ENCODE data around the gene NPR3. TPM values are rescaled to one million over a fixed set of nuclear protein-coding genes. Genes with fewer than 3 reads are reported as not detected.

NPR3 gene
- total RNA-seq, 1 donor from 2014 or later = 87.2 TPM

GRCh38 chr5:32827981-32828380 lies 116.9 kb downstream of the NPR3 start:
- no peak for ATAC-seq
- intact Hi-C loops (cut with DNase I) = no loop called here
- DNase-seq = no peak
- H3K36me3 ChIP-seq = no peaks in the 10 kb centered on the region
- H3K9me3 ChIP-seq = no peaks in the 10 kb centered on the region
- H3K27me3 ChIP-seq = no peaks in the 10 kb centered on the region
- TF ChIP-seq CTCF (IDR thresholded peaks at IDR 0.05) = no peak
- no peak overlapping the region for H3K27ac ChIP-seq
- H3K4me1 ChIP-seq = peaks cover 11% of the 10 kb centered on the region
- H3K4me3 ChIP-seq = no peak overlapping the region

DNA sequence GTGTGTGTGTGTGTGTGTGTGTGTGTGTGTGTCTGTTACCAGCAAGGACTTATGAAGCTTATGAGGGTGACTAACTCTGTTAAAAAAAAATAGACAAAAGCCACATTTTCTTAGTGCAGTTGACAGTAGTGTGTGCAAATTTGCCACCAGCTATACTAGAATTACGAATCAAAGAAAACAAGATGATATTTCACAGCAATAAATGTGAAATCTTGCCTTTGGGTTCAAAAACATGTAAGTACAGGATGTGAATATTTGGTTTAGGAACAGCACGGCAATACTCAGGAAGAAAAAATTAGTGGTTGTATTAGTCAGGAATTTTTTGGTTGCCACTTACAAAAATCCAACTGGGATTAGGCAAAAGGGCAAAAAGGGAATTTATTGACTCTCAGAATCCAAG lies 117.4 kb downstream of the NPR3 start:
- peaks cover 11% of the 10 kb centered on the region for H3K4me1 ChIP-seq
- DNase-seq (no peak), ATAC-seq (no peak)
- H3K27ac ChIP-seq = no peak overlapping the region
- no peak overlapping the region for H3K4me3 ChIP-seq
- TF ChIP-seq CTCF (IDR thresholded peaks at IDR 0.05) = no peak
- H3K27me3 ChIP-seq = no peaks in the 10 kb centered on the region
- no peaks in the 10 kb centered on the region for H3K9me3 ChIP-seq
- intact Hi-C loops (cut with DNase I) = no loop called here
- H3K36me3 ChIP-seq = no peaks in the 10 kb centered on the region

GRCh38 chr5:32831624-32832023 lies 120.5 kb downstream of the NPR3 start:
- Histone ChIP-seq H3K4me3 (no peak overlapping the region), H3K9me3 (no peaks in the 10 kb centered on the region), H3K4me1 (peaks cover 11% of the 10 kb centered on the region), H3K27ac (peak overlapping the region; percentile 11), H3K36me3 (no peaks in the 10 kb centered on the region), H3K27me3 (no peaks in the 10 kb centered on the region)
- intact Hi-C loops (cut with DNase I) = no loop called here
- ATAC-seq = no peak
- no peak for TF ChIP-seq CTCF (IDR thresholded peaks at IDR 0.05)
- no peak for DNase-seq

- peaks cover 11% of the 10 kb centered on the region for H3K4me1 ChIP-seq
- intact Hi-C loops (cut with DNase I) = no loop called here
- no peaks in the 10 kb centered on the region for H3K27me3 ChIP-seq
- no peaks in the 10 kb centered on the region for H3K9me3 ChIP-seq
- H3K4me3 ChIP-seq = no peak overlapping the region
- ATAC-seq (no peak), DNase-seq (no peak)
- no peak overlapping the region for H3K27ac ChIP-seq
- TF ChIP-seq CTCF (IDR thresholded peaks at IDR 0.05) = no peak
- H3K36me3 ChIP-seq = no peaks in the 10 kb centered on the region
Measured at GRCh38 chr5:32833127-32833526, 122.0 kb downstream of the NPR3 start.

- H3K27me3 ChIP-seq = no peaks in the 10 kb centered on the region
- TF ChIP-seq CTCF (IDR thresholded peaks at IDR 0.05) = no peak
- DNase-seq = no peak
- H3K9me3 ChIP-seq = no peaks in the 10 kb centered on the region
- intact Hi-C loops (cut with DNase I) = no loop called here
- H3K27ac ChIP-seq = no peak overlapping the region
- H3K4me1 ChIP-seq = peaks cover 11% of the 10 kb centered on the region
- H3K4me3 ChIP-seq = no peak overlapping the region
- ATAC-seq = no peak
- no peaks in the 10 kb centered on the region for H3K36me3 ChIP-seq
Measured at GRCh38 chr5:32833663-32834062, 122.5 kb downstream of the NPR3 start.

DNA sequence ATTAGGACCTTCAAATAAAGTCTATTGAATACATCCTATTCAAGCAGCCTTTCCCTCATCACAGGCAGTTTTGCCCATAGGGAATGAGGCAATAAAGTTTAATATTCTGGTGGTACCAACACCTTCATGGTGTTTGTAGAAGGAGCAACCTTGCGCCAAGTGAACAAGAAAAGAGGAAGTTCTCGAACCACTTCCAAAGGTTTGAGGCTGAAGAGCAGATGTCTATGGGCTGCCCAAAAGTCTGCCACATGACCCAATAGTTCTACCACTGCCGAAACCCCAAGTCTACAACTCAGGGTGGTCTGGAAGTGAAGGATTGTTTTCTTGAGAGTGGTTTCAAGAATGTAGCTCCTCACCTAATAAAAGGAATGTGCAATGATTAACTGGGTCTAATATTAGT lies 123.1 kb downstream of the NPR3 start:
- ATAC-seq = no peak
- no peak for TF ChIP-seq CTCF (IDR thresholded peaks at IDR 0.05)
- Histone ChIP-seq H3K36me3 (no peaks in the 10 kb centered on the region), H3K27me3 (no peaks in the 10 kb centered on the region), H3K9me3 (no peaks in the 10 kb centered on the region), H3K4me1 (peaks cover 11% of the 10 kb centered on the region), H3K4me3 (no peak overlapping the region), H3K27ac (no peak overlapping the region)
- intact Hi-C loops (cut with DNase I) = no loop called here
- no peak for DNase-seq

Measured in upper lobe of right lung (tissue), 1 donor.